ENCODE measurements around the gene TPM1.
A peak's percentile ranks its signal among the peaks of the same experiment; 100 is the strongest.

TPM1 gene

DNA sequence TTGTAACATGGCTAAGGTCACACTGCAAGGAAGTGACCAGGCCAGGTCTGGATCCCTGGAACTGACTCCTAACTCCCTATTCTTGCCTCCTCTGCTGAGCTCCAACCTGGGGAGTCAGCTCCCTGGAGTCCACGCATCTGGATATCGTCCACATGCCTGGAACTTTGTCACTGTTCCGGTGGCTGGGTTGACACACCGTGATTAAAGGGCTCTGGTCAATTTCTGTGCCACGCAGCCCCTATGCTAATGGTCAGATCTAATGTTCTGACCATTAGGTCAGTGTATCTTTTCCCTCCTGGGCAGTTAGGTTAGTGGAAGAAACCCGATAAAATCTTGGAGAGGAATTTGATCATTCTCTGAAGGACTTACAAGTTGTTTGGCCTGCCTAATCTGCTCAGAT is 1.6 kb upstream of the TPM1 start:
- no peak overlapping the region for H3K4me3 ChIP-seq (ENCODE audit: low read depth, low read length)
- no peak for DNase-seq (ENCODE audit: low read depth)
- TF ChIP-seq, protein P1, sequence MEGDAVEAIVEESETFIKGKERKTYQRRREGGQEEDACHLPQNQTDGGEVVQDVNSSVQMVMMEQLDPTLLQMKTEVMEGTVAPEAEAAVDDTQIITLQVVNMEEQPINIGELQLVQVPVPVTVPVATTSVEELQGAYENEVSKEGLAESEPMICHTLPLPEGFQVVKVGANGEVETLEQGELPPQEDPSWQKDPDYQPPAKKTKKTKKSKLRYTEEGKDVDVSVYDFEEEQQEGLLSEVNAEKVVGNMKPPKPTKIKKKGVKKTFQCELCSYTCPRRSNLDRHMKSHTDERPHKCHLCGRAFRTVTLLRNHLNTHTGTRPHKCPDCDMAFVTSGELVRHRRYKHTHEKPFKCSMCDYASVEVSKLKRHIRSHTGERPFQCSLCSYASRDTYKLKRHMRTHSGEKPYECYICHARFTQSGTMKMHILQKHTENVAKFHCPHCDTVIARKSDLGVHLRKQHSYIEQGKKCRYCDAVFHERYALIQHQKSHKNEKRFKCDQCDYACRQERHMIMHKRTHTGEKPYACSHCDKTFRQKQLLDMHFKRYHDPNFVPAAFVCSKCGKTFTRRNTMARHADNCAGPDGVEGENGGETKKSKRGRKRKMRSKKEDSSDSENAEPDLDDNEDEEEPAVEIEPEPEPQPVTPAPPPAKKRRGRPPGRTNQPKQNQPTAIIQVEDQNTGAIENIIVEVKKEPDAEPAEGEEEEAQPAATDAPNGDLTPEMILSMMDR (conservative IDR thresholded peaks at IDR 0.05; ENCODE audit: low read depth, low read length), result no peak

DNA sequence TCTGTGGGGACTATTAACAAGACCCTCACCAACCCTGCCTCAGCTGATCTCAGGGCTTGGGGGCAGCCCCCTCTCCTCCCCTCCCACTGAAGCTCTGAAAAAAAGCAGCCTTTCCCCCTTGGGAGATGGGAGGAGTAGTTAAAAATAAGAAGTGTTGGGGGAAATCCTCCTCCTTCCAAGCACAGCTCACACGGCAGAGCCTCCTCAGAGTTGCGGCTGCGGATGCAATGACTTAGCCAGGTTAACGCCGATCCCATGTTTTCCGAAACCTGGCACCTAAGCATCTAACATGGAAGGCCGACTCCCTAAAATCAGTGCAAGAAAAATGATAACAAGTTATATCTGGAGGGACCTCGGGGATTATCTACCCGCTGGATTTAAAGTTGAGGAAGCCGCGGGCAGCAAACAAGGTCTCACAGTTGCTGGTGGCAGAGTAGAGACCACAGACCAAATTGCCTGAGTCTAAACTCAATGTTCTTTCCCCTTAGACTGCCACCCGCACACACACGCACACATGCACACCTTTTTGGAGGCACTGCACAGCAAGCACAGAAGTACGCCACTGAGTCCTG is 1.1 kb upstream of the TPM1 start:
- TF ChIP-seq, protein P1 (conservative IDR thresholded peaks at IDR 0.05; ENCODE audit: low read depth, low read length), result no peak
- DNase-seq (ENCODE audit: low read depth), result no peak
- peak overlapping the region; percentile 72 for H3K4me3 ChIP-seq (ENCODE audit: low read depth, low read length)

DNA sequence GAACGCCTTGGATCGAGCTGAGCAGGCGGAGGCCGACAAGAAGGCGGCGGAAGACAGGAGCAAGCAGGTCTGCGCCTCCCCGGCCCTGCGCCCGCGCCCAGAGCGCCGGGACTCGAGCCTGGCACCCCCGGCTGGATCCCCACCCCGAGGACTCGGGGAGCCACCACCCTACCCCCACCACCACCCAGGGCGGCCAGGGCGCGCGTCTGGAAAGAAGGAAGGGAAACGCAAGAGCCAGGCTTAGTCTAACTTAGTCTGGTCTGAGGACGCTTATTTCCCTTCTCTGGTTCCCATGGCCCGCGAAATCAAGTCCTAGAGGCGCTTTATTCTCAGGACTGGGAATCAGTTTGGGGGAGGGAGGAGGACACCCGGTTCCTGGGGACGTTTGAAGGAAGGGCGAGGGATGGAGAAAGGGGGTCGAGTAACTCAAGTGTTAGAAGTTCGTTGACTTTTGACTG is 359 bp downstream of the TPM1 start:
- TF ChIP-seq, protein P1 (conservative IDR thresholded peaks at IDR 0.05; ENCODE audit: low read depth, low read length), result no peak
- DNase-seq (ENCODE audit: low read depth), result peak; percentile 52
- peak overlapping the region; percentile 72 for H3K4me3 ChIP-seq (ENCODE audit: low read depth, low read length)

DNA sequence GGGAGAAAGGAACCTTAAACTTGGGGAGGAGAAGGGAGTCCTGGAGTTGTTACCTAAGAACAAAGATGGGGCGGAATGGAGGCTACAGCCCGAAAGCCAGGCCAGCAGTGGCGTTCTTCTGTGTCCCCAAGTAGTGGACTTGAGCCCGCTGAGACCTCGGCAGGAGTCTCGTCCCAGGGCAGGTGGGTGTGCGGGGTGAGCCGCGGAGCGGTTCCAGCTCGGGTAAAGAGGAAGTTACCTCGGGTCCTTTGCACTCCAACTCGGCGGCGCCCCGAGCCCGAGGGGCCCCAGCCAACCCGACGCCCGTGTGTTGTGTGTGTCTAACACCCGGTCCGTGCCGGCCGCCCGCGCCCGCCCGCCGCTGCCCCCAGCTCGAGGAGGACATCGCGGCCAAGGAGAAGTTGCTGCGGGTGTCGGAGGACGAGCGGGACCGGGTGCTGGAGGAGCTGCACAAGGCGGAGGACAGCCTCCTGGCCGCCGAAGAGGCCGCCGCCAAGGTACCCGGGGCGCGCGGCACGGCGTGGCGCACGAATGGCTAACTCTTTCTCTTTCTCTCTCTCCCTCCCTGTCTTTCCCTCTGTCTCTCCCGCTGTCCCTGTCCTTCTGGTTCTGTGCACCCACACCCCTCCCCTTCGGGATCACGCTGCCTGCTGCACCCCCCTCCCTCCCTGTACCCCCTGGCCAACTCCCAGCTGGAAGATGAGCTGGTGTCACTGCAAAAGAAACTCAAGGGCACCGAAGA is 959 bp downstream of the TPM1 start:
- H3K4me3 ChIP-seq (ENCODE audit: low read depth, low read length), result peak overlapping the region; percentile 72
- no peak for DNase-seq (ENCODE audit: low read depth)
- TF ChIP-seq, protein P1 (conservative IDR thresholded peaks at IDR 0.05; ENCODE audit: low read depth, low read length), result no peak

DNA sequence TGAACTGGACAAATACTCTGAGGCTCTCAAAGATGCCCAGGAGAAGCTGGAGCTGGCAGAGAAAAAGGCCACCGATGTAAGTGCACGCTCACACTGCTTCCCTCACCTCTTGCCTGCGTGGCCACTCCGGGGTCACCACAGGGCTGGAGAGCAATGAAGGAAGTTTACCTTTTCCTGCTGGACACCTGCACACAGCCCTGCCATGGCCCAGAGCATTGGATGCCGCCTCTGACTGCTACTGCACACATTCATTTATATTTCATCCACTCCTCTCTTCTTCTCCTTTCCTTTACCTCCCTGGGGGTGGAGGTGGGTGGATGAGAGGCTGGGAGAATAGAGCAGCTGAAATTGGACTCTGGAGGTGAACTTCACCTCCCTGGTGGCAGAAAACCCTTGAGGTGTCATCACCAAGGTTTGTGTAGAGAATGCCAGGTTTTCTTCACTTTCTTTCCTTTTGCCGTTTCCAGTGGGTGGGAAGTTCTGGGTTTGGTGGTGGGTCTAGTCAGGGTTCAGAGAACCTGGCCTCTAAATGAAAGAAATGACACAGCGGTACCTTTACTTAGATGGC is 1.6 kb downstream of the TPM1 start:
- TF ChIP-seq, protein P1 (conservative IDR thresholded peaks at IDR 0.05; ENCODE audit: low read depth, low read length), result no peak
- DNase-seq (ENCODE audit: low read depth), result no peak

DNA sequence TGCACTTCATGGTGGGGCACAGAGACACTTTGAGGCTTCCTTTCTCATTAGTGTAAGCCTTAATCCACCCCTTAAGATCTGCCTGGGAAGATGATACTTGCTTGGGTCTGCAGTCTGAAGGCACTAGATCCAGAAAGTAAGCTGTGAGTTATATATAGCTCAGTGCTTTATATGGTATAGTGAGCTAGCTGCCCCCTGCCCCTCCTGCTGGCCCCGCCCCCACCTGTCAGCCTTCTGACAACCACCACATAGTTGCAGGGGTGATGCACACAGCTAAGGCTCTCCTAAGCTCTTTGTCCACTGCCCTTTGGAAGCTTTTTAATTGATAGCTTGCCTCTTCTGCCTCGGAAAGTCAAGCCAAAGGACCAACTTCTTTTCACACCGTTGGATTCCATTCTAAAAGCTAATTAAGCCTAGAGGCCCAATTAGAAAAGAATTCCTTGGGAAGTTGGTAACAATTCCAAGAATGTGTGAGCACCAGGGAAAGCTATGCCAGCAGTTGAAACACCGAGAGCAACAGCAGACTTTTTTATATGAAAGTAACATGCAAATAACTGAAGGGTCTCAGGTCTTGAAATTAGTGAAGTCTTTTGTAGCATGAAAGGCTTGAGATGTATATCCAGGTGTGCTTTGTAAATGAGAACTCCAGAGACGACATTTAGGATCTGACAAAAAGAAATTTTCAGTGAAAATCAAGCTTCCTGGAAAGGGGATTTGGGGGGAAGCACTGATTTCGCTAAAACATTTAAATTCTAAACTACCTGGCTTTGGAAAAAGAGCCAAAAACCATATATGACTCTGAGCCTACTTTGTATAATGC is 2.3 kb downstream of the TPM1 start:
- H3K4me3 ChIP-seq (ENCODE audit: low read depth, low read length), result peak overlapping the region; percentile 72
- DNase-seq (ENCODE audit: low read depth), result peak; percentile 69
- TF ChIP-seq, protein P1 (conservative IDR thresholded peaks at IDR 0.05; ENCODE audit: low read depth, low read length), result no peak

More for the DNA sequence above, 1.6 kb downstream of the TPM1 start:
- H3K4me3 ChIP-seq (ENCODE audit: low read depth, low read length), result peak overlapping the region; percentile 72

Measured in choroid plexus epithelial cell (primary cell).